Panc1 (cell line): Measurements from ENCODE around the gene ZNF77. TPM values are rescaled to one million over a fixed set of nuclear protein-coding genes. Genes with fewer than 3 reads are reported as not detected.

ENCODE experiments used
- ATAC-seq: fragments of 200-7000 bp; cut with Tn5 transposase; 2 replicates; pipeline ENCODE4 v1.9.1; 2020; ENCODE audit warnings: mild to moderate bottlenecking, moderate library complexity
- BruUV-seq: library from RNA; stranded (reverse); fragments of 400-500 nt; replicated peaks from 2 replicates; lab custom pipeline; 2021; lab: Mats Ljungman, UMichigan
- CTCF ChIA-PET: fragments of 300-600 bp; sonication (Branson Sonifier 250); formaldehyde crosslinking; loops from one replicate; lab custom pipeline; 2022; ENCODE audit warnings: antibody characterized with exemption; lab: Charles Lee
- POLR2A ChIA-PET: fragments of 300-600 bp; sonication (Branson Sonifier 250); formaldehyde crosslinking; loops from one replicate; lab custom pipeline; 2022; ENCODE audit warnings: antibody characterized with exemption; lab: Charles Lee
- DNase-seq: peaks from one replicate; pipeline ENCODE4 v3.0.0-alpha.2; 2010; ENCODE audit warnings: low read depth, low spot score
- H3K27ac ChIP-seq: 2 replicates; pipeline ENCODE4 v1.5.1; 2011; ENCODE audit warnings: mild to moderate bottlenecking, low read length, inconsistent platforms
- H3K27me3 ChIP-seq: fragments of 200-500 bp; sonication (Bioruptor generic); 2 replicates; pipeline ENCODE4 v1.6.0; 2014; ENCODE audit warnings: low read length, inconsistent platforms; ENCODE audit not compliant: control insufficient read depth, insufficient read depth
- H3K36me3 ChIP-seq: fragments of 200-500 bp; sonication (Bioruptor generic); 2 replicates; pipeline ENCODE4 v1.5.1; 2014; ENCODE audit warnings: inconsistent platforms, mild to moderate bottlenecking, low read length, moderate library complexity; ENCODE audit not compliant: control insufficient read depth, insufficient read depth
- H3K4me1 ChIP-seq: 2 replicates; pipeline ENCODE4 v1.5.1; 2011; ENCODE audit warnings: inconsistent platforms, mild to moderate bottlenecking, low read length, moderate library complexity; ENCODE audit not compliant: control insufficient read depth, insufficient read depth
- H3K4me3 ChIP-seq, 2 experiments: 2 replicates each; pipeline ENCODE4 v1.5.1; 2011 to 2012; ENCODE audit warnings: low read depth in 2 of 2, low read length in 2 of 2, mild to moderate bottlenecking in 2 of 2, inconsistent platforms in 1 of 2, moderate library complexity in 1 of 2
- H3K9me3 ChIP-seq: fragments of 200-500 bp; sonication (Bioruptor generic); 2 replicates; pipeline ENCODE4 v1.5.1; 2014; ENCODE audit warnings: low read depth, mild to moderate bottlenecking, inconsistent platforms, low read length, moderate library complexity; ENCODE audit not compliant: control insufficient read depth, insufficient read depth
- POLR2AphosphoS5 ChIP-seq: IDR thresholded peaks from 2 replicates; pipeline ENCODE4 v1.6.1; 2012; ENCODE audit warnings: mild to moderate bottlenecking, low read depth, low read length, moderate library complexity
- SIN3A ChIP-seq: IDR thresholded peaks from 2 replicates; pipeline ENCODE4 v1.6.1; 2012; ENCODE audit warnings: low read depth, mild to moderate bottlenecking, low read length, moderate library complexity, borderline replicate concordance; ENCODE audit not compliant: insufficient read depth
- TCF7L2 ChIP-seq: IDR thresholded peaks from 2 replicates; pipeline ENCODE4 v1.6.1; 2011; ENCODE audit warnings: mild to moderate bottlenecking, low read depth, low read length, inconsistent platforms
- in situ Hi-C: cut with HindIII; loops from 2 replicates; pipeline ENCODE4 v1.10.0; 2016; ENCODE audit warnings: low sequenced_read_pairs, low pct_unique_long_range_greater_than_20kb
- intact Hi-C: fragments of 100-400 bp; cut with micrococcal nuclease; formaldehyde crosslinking; loops from one replicate; pipeline ENCODE4 v1.10.0; 2022; ENCODE audit not compliant: unreplicated experiment
- total RNA-seq: library from RNA; stranded (reverse); gene quantifications from one replicate; pipeline ENCODE4 v1.2.1, GENCODE V29; 2021; ENCODE audit not compliant: unreplicated experiment
- TF ChIP-seq, protein P1 (sequence below), 2 experiments: IDR thresholded peaks; 2 replicates each; pipeline ENCODE4 v1.6.1; 2011 to 2012; ENCODE audit warnings: low read depth in 2 of 2, control low read depth in 1 of 2, low read length in 1 of 2, mild to moderate bottlenecking in 1 of 2, moderate library complexity in 1 of 2; ENCODE audit not compliant: insufficient read depth in 1 of 2
- TF ChIP-seq, protein P2 (sequence below): fragments of 450-650 bp; IDR thresholded peaks from 2 replicates; pipeline ENCODE4 v1.5.1; 2017; ENCODE audit warnings: mild to moderate bottlenecking

Gene ZNF77
- total RNA-seq, 1 experiment from 2014 or later: 4.5 TPM

DNA sequence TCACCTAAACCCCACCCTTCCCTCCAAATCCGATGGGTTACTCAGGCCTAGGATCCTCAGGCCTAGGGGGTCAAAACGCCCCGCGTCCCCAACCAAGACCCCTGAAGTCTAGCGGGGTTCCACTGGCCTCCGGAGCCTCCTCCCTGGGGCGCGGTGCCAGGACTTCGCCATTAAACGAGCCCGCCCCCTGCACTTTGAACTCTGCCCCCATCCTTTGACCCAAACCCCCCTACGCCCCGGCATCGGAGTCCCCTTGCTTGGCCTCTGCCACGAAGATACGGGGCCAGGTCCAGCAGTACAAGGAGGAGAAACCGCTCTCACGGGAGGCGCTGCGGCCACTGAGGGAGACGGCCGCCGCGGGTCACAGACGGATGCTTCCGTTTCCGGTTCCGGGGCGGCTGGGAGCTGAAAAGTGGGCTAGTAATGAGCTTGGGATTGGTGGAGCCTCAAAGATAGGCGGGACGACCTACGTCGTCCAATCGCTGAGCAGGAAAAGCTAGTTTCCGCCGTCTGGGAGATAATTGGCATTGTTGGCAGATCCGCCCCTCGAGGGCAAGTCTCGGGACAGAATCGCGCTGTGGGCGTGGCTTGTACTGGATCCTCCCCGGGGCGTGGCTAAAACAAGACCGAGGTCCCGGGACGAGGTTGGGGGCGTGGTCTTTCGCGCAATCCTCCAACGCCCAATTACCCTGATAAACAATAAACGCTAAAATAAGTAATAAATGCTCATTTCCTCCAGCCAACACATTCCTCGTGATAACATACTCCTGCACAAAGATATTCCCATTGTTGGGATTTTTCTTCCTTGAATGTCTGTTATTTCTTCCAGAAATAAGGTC, 5.7 kb upstream of the ZNF77 start:
- no TSS peak for BruUV-seq
- intact Hi-C loops: loop anchor here (2.0 to 10.0 kb wide), 2 partner anchors 174 to 212 kb away; no protein-coding TSS in a partner anchor
- CTCF ChIA-PET: interaction anchor here (0.6 to 1.4 kb wide), 11 partner anchors 8 to 595 kb away, joined by 3 to 8 read pairs (median 4); no protein-coding TSS in a partner anchor

DNA sequence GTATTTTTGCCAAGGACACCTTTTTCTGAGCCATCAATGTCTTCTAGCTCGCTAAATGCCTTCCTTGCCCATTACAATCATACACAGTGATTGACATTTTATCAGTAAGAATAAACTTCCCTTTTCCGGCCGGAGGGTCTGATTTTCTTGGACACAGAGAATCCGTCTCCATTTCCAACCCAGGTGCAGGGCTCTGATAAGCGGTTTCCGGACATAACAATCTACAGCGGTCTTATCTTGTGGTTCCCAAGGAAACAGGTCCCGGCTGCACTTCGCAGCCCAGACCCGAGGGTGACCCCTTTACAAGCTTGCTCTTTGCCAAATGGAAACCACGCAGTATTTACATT, 5.1 kb upstream of the ZNF77 start:
- POLR2A ChIA-PET: interaction anchor here (0.6 to 1.0 kb wide), 2 partner anchors 86 to 549 kb away, joined by 4 to 10 read pairs; no protein-coding TSS in a partner anchor
- CTCF ChIA-PET: interaction anchor here (0.6 to 1.4 kb wide), 6 partner anchors 9 to 179 kb away, joined by 3 to 5 read pairs (median 4); no protein-coding TSS in a partner anchor
- Histone ChIP-seq H3K4me3 (peak overlapping the region; percentile 76 to 95), H3K27me3 (no peaks in the 10 kb centered on the region), H3K9me3 (no peaks in the 10 kb centered on the region), H3K36me3 (peaks cover 5% of the 10 kb centered on the region; the same call in 1 of the 2 replicates), H3K4me1 (peaks cover 5% of the 10 kb centered on the region; the same call in 1 of the 2 replicates), H3K27ac (peak overlapping the region; percentile 96)
- ATAC-seq: peak; percentile 2; the same call in 1 of the 2 replicates
- no peak for DNase-seq
- in situ Hi-C loops: no loop called here
- no TSS peak for BruUV-seq
- TF ChIP-seq TCF7L2: no peak
- intact Hi-C loops: loop anchor here (2.0 to 10.0 kb wide), 2 partner anchors 175 to 213 kb away; no protein-coding TSS in a partner anchor

More for the DNA sequence above, 5.7 kb upstream of the ZNF77 start:
- DNase-seq (peak; percentile 98), ATAC-seq (peak; percentile 99)
- Histone ChIP-seq H3K27ac (peak overlapping the region; percentile 96), H3K9me3 (no peaks in the 10 kb centered on the region), H3K4me1 (peaks cover 5% of the 10 kb centered on the region; the same call in 1 of the 2 replicates), H3K36me3 (peaks cover 5% of the 10 kb centered on the region; the same call in 1 of the 2 replicates), H3K4me3 (peak overlapping the region; percentile 76 to 95), H3K27me3 (no peaks in the 10 kb centered on the region)
- in situ Hi-C loops: no loop called here
- POLR2A ChIA-PET: interaction anchor here (0.6 to 1.0 kb wide), 2 partner anchors 85 to 549 kb away, joined by 4 to 10 read pairs; no protein-coding TSS in a partner anchor
- TF ChIP-seq POLR2AphosphoS5: peak; percentile 91
- TF ChIP-seq, protein P1, sequence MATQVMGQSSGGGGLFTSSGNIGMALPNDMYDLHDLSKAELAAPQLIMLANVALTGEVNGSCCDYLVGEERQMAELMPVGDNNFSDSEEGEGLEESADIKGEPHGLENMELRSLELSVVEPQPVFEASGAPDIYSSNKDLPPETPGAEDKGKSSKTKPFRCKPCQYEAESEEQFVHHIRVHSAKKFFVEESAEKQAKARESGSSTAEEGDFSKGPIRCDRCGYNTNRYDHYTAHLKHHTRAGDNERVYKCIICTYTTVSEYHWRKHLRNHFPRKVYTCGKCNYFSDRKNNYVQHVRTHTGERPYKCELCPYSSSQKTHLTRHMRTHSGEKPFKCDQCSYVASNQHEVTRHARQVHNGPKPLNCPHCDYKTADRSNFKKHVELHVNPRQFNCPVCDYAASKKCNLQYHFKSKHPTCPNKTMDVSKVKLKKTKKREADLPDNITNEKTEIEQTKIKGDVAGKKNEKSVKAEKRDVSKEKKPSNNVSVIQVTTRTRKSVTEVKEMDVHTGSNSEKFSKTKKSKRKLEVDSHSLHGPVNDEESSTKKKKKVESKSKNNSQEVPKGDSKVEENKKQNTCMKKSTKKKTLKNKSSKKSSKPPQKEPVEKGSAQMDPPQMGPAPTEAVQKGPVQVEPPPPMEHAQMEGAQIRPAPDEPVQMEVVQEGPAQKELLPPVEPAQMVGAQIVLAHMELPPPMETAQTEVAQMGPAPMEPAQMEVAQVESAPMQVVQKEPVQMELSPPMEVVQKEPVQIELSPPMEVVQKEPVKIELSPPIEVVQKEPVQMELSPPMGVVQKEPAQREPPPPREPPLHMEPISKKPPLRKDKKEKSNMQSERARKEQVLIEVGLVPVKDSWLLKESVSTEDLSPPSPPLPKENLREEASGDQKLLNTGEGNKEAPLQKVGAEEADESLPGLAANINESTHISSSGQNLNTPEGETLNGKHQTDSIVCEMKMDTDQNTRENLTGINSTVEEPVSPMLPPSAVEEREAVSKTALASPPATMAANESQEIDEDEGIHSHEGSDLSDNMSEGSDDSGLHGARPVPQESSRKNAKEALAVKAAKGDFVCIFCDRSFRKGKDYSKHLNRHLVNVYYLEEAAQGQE (IDR thresholded peaks at IDR 0.05; ENCODE audit: insufficient read depth in 1 of 2, low read depth in 2 of 2, low read length in 1 of 2): no peak
- TF ChIP-seq SIN3A: peak; percentile 51; the same call in 1 of the 2 replicates
- TF ChIP-seq, protein P2, sequence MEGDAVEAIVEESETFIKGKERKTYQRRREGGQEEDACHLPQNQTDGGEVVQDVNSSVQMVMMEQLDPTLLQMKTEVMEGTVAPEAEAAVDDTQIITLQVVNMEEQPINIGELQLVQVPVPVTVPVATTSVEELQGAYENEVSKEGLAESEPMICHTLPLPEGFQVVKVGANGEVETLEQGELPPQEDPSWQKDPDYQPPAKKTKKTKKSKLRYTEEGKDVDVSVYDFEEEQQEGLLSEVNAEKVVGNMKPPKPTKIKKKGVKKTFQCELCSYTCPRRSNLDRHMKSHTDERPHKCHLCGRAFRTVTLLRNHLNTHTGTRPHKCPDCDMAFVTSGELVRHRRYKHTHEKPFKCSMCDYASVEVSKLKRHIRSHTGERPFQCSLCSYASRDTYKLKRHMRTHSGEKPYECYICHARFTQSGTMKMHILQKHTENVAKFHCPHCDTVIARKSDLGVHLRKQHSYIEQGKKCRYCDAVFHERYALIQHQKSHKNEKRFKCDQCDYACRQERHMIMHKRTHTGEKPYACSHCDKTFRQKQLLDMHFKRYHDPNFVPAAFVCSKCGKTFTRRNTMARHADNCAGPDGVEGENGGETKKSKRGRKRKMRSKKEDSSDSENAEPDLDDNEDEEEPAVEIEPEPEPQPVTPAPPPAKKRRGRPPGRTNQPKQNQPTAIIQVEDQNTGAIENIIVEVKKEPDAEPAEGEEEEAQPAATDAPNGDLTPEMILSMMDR: no peak
- no peak for TF ChIP-seq TCF7L2
